Retinal pigment epithelial cell (primary cell): ENCODE results near the gene SHC4.
"Not testable (repeated sequence)": the region's sequence is repeated elsewhere in the genome, so short reads cannot be mapped to it uniquely, and the experiment has no call there.

Experiments
- DNase-seq: peaks from one replicate; pipeline ENCODE4 v3.0.0-alpha.2; 2010; ENCODE audit warnings: low read depth
- H3K4me3 ChIP-seq: 2 replicates; pipeline ENCODE4 v1.5.1; 2011; ENCODE audit warnings: mild to moderate bottlenecking, low read length, control low read depth, moderate library complexity
- TF ChIP-seq, protein P1 (sequence below): conservative IDR thresholded peaks from 2 replicates; pipeline ENCODE4 v1.5.1; 2011; ENCODE audit warnings: low read depth, low read length, control low read depth, inconsistent platforms

The SHC4 gene

DNA sequence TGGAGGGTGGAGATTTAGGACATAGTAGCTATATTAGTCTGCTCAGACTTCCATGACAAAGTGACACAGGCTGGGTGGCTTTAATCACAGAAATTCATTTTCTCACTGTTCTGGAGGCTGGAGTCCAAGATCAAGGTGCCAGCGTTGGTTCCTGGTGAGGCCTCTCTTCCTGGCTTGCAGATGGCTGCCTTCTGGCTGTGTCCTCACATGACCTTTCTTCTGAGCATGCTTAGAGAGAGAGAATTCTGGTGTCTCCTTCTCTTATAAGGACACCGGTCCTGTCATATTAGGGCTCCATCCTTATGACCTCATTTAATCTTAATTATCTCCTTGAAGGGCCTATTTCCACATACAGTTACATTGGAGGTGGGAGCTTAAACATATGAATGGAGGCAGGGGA is 14.9 kb upstream of the SHC4 start:
- no peak overlapping the region for H3K4me3 ChIP-seq
- TF ChIP-seq, protein P1, sequence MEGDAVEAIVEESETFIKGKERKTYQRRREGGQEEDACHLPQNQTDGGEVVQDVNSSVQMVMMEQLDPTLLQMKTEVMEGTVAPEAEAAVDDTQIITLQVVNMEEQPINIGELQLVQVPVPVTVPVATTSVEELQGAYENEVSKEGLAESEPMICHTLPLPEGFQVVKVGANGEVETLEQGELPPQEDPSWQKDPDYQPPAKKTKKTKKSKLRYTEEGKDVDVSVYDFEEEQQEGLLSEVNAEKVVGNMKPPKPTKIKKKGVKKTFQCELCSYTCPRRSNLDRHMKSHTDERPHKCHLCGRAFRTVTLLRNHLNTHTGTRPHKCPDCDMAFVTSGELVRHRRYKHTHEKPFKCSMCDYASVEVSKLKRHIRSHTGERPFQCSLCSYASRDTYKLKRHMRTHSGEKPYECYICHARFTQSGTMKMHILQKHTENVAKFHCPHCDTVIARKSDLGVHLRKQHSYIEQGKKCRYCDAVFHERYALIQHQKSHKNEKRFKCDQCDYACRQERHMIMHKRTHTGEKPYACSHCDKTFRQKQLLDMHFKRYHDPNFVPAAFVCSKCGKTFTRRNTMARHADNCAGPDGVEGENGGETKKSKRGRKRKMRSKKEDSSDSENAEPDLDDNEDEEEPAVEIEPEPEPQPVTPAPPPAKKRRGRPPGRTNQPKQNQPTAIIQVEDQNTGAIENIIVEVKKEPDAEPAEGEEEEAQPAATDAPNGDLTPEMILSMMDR = no peak
- no peak for DNase-seq

DNA sequence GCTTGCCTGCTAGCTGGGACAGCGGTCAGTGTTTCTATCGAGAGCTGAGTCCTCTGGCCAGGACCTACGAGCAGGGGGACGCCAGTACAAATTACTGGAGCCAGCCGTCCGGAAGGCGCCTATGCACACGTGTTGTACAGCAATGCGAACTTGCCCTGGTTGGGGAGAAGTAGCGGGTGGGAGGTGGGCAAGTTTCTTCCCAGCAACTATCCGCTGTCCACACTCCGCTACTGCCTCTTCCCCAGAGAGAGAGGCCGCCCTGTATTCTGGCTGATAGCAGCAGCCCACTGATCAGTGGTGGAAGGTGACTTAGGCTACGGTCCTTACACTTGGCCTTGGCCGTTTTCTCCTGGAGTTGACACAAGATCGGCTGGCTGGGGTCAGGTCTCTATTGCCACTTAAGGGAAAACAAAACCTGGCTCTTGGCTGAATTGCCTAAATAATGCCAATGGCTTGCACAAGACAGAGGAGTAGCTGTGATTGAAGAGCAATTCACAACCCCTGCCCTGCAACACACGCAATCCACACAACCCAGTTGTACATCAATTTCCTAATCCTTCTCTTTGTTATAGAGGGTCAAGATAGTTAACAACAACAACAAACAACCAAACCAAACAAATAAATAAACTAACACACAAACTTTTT is 12.8 kb upstream of the SHC4 start:
- DNase-seq = no peak
- no peak overlapping the region for H3K4me3 ChIP-seq
- TF ChIP-seq, protein P1 = no peak

GRCh38 chr15:48975472-48976419 is 12.0 kb upstream of the SHC4 start:
- peak overlapping the region; percentile 62 for H3K4me3 ChIP-seq
- peak; percentile 39 for DNase-seq
- TF ChIP-seq, protein P1 = peak; percentile 60

DNA sequence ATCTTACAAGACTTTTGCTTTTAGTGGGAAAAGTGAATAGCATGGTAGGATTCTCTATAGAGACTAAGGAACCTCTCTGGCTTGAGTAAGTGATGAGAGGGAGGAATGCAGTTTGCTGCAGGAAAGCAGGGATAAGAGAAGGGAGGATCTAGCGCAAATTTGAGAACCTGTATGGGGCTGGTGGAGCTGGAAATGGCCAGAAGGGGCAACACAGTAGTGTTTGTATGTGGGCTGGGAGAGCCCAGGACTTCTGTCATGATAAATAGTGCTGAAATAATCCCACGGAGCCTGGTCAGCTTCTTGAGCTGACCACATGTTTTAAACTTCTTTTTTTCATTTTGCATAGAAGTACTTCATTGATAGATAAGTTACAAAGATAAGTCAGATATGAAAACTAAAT is 11.2 kb upstream of the SHC4 start:
- DNase-seq = no peak
- H3K4me3 ChIP-seq = no peak overlapping the region
- TF ChIP-seq, protein P1 = no peak

DNA sequence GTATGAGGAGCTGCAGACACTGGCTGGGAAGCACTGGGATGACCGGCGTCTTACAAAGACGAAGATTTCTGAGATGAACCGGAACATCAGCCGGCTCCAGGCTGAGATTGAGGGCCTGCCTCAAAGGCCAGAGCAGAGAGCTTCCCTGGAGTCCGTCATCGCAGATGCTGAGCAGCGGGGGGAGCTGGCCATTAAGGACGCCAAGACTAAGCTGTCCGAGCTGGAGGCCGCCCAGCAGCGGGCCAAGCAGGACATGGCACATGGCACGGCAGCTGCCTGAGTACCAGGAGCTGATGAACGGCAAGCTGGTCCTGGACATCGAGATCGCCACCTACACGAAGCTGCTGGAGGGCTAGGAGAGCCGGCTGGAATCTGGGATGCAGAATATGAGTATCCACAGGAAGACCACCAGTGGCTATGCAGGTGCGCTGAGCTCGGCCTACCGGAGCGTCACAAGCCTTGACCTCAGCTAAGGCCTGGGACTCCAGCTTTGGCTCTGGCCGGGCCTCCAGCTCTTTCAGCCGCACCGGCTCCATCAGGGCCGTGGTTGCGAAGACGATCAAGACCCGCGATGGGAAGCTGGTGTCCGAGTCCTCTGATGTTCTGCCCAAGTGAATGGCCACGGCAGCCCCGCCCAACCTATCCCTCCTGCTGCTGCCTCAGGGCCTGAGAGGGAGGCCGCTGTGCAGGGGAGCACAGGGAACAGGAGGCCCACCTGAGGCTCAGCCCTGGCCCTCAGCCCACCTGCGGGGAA is 9.2 kb upstream of the SHC4 start:
- DNase-seq = no peak
- TF ChIP-seq, protein P1 = no peak
- H3K4me3 ChIP-seq = no peak overlapping the region

- not testable (repeated sequence) for H3K4me3 ChIP-seq, DNase-seq
These were observed 7.2 kb upstream of the SHC4 start for GRCh38 chr15:48970926-48971325.

DNA sequence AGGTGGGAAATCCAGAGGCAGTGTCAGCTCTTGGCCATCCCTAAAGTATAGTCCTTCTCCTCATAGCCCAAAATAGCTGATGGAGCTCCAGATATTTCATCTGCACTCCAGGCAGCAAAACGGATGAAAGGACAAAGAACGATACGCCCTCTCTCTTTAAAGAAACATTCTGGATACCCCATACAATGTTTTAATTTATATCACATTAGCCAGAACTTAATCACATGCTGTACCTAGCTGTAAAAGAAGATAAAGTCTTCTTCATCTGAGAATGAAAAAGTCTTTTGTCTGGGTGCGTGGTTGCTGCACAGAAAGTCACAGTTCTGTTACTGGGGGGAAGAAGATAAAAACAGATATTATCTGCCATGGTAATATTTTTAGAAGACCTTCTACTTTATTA is 4.3 kb upstream of the SHC4 start:
- TF ChIP-seq, protein P1 = no peak
- H3K4me3 ChIP-seq = no peak overlapping the region
- no peak for DNase-seq
